ENCODE data around the gene SPC25. TPM values are rescaled to one million over a fixed set of nuclear protein-coding genes. Genes with fewer than 3 reads are reported as not detected.

Gene SPC25
- total RNA-seq, 4 donors from 2014 or later, result 2.5 to 10.5 TPM; not detected in 2

DNA sequence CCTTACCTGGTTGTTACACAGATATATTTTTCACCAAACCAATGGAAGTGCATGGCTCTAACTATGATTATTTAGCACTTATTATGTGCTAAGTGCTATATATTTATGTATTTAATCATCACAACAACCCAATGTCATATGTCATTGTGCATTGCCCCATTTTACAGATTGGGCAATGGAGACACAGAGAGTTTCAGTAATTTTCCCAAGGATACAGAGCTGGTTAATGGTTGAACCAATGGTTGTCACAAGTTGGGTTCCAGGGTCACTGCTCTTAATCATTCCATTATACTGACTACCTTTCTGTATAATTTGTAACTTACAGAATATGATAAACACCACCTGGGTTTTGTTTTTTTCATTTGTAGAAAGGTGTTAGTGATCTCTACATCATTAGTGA, 58.6 kb downstream of the SPC25 start:
- Histone ChIP-seq H3K36me3 (peaks cover 0 to 13% (median 0%) of the 10 kb centered on the region in 4 donors), H3K27me3 (no peaks in the 10 kb centered on the region), H3K9me3 (no peaks in the 10 kb centered on the region), H3K4me1 (no peaks in the 10 kb centered on the region), H3K27ac (no peak overlapping the region), H3K4me3 (no peak overlapping the region)
- TF ChIP-seq POLR2A (IDR thresholded peaks at IDR 0.05) (no peak), EP300 (IDR thresholded peaks at IDR 0.05; ENCODE audit: low read depth) (no peak), POLR2AphosphoS5 (IDR thresholded peaks at IDR 0.05) (no peak)
- TF ChIP-seq, protein P1, sequence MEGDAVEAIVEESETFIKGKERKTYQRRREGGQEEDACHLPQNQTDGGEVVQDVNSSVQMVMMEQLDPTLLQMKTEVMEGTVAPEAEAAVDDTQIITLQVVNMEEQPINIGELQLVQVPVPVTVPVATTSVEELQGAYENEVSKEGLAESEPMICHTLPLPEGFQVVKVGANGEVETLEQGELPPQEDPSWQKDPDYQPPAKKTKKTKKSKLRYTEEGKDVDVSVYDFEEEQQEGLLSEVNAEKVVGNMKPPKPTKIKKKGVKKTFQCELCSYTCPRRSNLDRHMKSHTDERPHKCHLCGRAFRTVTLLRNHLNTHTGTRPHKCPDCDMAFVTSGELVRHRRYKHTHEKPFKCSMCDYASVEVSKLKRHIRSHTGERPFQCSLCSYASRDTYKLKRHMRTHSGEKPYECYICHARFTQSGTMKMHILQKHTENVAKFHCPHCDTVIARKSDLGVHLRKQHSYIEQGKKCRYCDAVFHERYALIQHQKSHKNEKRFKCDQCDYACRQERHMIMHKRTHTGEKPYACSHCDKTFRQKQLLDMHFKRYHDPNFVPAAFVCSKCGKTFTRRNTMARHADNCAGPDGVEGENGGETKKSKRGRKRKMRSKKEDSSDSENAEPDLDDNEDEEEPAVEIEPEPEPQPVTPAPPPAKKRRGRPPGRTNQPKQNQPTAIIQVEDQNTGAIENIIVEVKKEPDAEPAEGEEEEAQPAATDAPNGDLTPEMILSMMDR (IDR thresholded peaks at IDR 0.05), result no peak
- intact Hi-C loops (cut with DNase I; ENCODE audit: low total_unique reads) (no loop called here), in situ Hi-C loops (cut with MboI; ENCODE audit: low pct_ligation_motif_present in 1 of 4, low pct_unique_long_range_greater_than_20kb in 1 of 4, low sequenced_read_pairs in 3 of 4) (no loop called here)
- DNase-seq, result no peak

DNA sequence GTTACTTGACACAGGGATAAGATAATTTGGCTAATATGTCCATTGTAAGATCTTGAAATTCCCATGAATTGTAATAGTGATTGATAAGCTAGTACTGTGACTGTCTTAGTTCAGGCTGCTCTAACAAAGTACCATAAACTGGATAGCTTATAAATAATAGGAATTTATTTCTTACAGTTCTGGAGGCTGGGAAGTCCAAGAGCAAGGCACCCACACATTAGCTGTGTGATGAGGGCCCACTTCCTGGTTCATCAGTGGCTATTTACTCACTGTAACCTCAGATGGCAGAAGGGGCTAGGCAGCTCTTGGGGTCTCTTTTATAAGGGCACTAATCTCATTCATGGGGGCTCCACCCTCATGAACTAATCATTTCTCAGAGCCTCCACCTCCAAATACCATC, 59.3 kb downstream of the SPC25 start:
- Histone ChIP-seq H3K27me3 (no peaks in the 10 kb centered on the region), H3K36me3 (peaks cover 0 to 12% (median 0%) of the 10 kb centered on the region in 4 donors), H3K27ac (no peak overlapping the region), H3K4me3 (no peak overlapping the region), H3K9me3 (no peaks in the 10 kb centered on the region), H3K4me1 (no peaks in the 10 kb centered on the region)
- intact Hi-C loops (cut with DNase I; ENCODE audit: low total_unique reads) (no loop called here), in situ Hi-C loops (cut with MboI; ENCODE audit: low pct_ligation_motif_present in 1 of 4, low pct_unique_long_range_greater_than_20kb in 1 of 4, low sequenced_read_pairs in 3 of 4) (no loop called here)
- TF ChIP-seq EP300 (IDR thresholded peaks at IDR 0.05; ENCODE audit: low read depth), result no peak
- TF ChIP-seq, protein P1 (IDR thresholded peaks at IDR 0.05), result no peak
- no peak for TF ChIP-seq POLR2AphosphoS5 (IDR thresholded peaks at IDR 0.05)
- TF ChIP-seq POLR2A (IDR thresholded peaks at IDR 0.05), result no peak
- no peak for DNase-seq

DNA sequence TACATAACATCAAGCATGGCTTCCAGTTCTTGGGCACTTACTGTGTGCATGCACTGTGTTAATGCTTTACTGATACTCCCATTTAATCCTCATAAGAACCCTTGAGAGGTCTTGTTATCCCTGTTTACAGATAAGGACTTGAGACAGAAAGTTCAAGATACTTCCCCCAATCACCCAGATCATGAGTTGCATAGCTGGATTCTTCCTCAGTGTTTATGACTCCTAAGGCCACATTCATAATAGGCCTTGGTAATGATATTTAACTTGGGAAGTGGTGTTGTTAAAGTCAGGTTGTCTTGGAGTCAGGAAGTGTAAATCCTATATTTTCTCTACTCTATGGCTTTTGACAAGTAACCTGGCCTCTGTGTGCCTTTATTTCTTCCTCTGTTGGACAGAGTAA, 65.1 kb downstream of the SPC25 start:
- intact Hi-C loops (cut with DNase I; ENCODE audit: low total_unique reads), result no loop called here
- Histone ChIP-seq H3K4me3 (no peak overlapping the region), H3K4me1 (no peaks in the 10 kb centered on the region), H3K36me3 (no peaks in the 10 kb centered on the region), H3K27me3 (no peaks in the 10 kb centered on the region), H3K9me3 (no peaks in the 10 kb centered on the region), H3K27ac (no peak overlapping the region)
- TF ChIP-seq POLR2A (IDR thresholded peaks at IDR 0.05), result no peak
- no peak for TF ChIP-seq POLR2AphosphoS5 (IDR thresholded peaks at IDR 0.05)
- TF ChIP-seq, protein P1 (IDR thresholded peaks at IDR 0.05), result no peak
- TF ChIP-seq EP300 (IDR thresholded peaks at IDR 0.05; ENCODE audit: low read depth), result no peak
- in situ Hi-C loops (cut with MboI; ENCODE audit: low pct_ligation_motif_present in 1 of 4, low pct_unique_long_range_greater_than_20kb in 1 of 4, low sequenced_read_pairs in 3 of 4), result no loop called here
- DNase-seq, result no peak

DNA sequence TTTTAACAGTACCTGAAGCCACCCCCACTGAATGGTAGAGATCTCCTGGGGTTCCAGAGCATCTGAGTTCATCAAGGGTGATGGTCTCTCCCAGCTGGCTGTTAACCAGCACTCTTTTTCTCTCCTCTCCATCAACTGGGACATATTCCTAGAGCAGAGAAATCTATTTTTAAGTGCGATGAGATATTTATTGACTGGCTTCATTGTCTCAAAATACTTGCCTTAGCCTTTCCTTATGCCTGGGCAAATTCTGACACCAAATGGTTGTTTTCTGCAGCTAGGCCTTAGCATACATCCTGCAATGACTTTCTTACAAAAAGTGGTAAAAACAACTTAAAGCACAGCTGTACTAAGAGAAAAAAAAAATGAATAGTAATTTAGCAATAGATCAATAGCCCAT, 68.2 kb downstream of the SPC25 start:
- no peaks in the 10 kb centered on the region for H3K36me3 ChIP-seq
- H3K27me3 ChIP-seq, result no peaks in the 10 kb centered on the region
- in situ Hi-C loops (cut with MboI; ENCODE audit: low pct_ligation_motif_present in 1 of 4, low pct_unique_long_range_greater_than_20kb in 1 of 4, low sequenced_read_pairs in 3 of 4), result no loop called here
- H3K4me1 ChIP-seq, result no peaks in the 10 kb centered on the region
- no peaks in the 10 kb centered on the region for H3K9me3 ChIP-seq
- no peak for DNase-seq
- H3K27ac ChIP-seq, result no peak overlapping the region
- WGBS, 2 donors (ENCODE audit: low coverage in 1 of 2), result 57 to 100% methylated on average over 1 of the region's 1 CpG
- intact Hi-C loops (cut with DNase I; ENCODE audit: low total_unique reads), result no loop called here
- no peak overlapping the region for H3K4me3 ChIP-seq
- TF ChIP-seq POLR2A (IDR thresholded peaks at IDR 0.05) (no peak), POLR2AphosphoS5 (IDR thresholded peaks at IDR 0.05) (no peak), EP300 (IDR thresholded peaks at IDR 0.05; ENCODE audit: low read depth) (no peak)
- TF ChIP-seq, protein P1 (IDR thresholded peaks at IDR 0.05), result no peak

Data from transverse colon (tissue), 4 donors.